SK-N-SH (cell line): ENCODE data around the gene FFAR3. TPM values are rescaled to one million over a fixed set of nuclear protein-coding genes. Genes with fewer than 3 reads are reported as not detected.

ENCODE experiments used
- CTCF ChIA-PET: fragments of 300-600, 350-600 bp; formaldehyde crosslinking; extraction: SDS; loops from one replicate; lab custom pipeline; 2021; lab: Yijun Ruan, JAX
- POLR2A ChIA-PET: fragments of 350-600 bp; sonication (Branson Sonifier 250); formaldehyde crosslinking; extraction: SDS; loops from one replicate; lab custom pipeline; 2020; ENCODE audit warnings: antibody characterized with exemption, inconsistent platforms; lab: Yijun Ruan, JAX
- DNase-seq: peaks from one replicate; pipeline ENCODE4 v3.0.0; 2012
- H2AFZ ChIP-seq: fragments of 200-600 bp; sonication (generic); 2 replicates; pipeline ENCODE4 v1.8.1; 2016; ENCODE audit warnings: antibody characterized with exemption, mild to moderate bottlenecking, low read depth
- H3F3A ChIP-seq: fragments of 200-600 bp; sonication (generic); replicated peaks from 2 replicates; pipeline ENCODE3; 2016; ENCODE audit warnings: antibody characterized with exemption, mild to moderate bottlenecking; ENCODE audit not compliant: insufficient read depth
- H3K27ac ChIP-seq, 2 experiments: fragments of 200-500 bp in 1 of 2; fragments of 200-600 bp in 1 of 2; sonication (Bioruptor generic) in 1 of 2; sonication (generic), shearing (Covaris generic) in 1 of 2; 2 replicates each; pipeline versions ENCODE4 v1.5.1 to v1.6.1; 2014 to 2016; ENCODE audit warnings: low read depth in 2 of 2, inconsistent platforms in 1 of 2, low read length in 1 of 2, mild to moderate bottlenecking in 1 of 2, mixed read lengths in 1 of 2
- H3K27me3 ChIP-seq: fragments of 200-600 bp; sonication (generic), shearing (Covaris generic); 2 replicates; pipeline ENCODE4 v1.6.1; 2016; ENCODE audit warnings: mixed run types; ENCODE audit not compliant: insufficient read depth
- H3K36me3 ChIP-seq, 2 experiments: fragments of 200-500 bp in 1 of 2; fragments of 200-600 bp in 1 of 2; sonication (Bioruptor generic) in 1 of 2; sonication (generic) in 1 of 2; replicated peaks in 1 of 2; 2 replicates each; pipeline versions ENCODE3 to v1.5.1; 2014 to 2016; ENCODE audit warnings: low read length in 1 of 2, mild to moderate bottlenecking in 1 of 2; ENCODE audit not compliant: insufficient read depth in 2 of 2, control insufficient read depth in 1 of 2
- H3K4me1 ChIP-seq, 2 experiments: fragments of 200-500 bp in 1 of 2; fragments of 200-600 bp in 1 of 2; sonication (Bioruptor generic) in 1 of 2; sonication (generic), shearing (Covaris generic) in 1 of 2; 2 replicates each; pipeline versions ENCODE4 v1.5.1 to v1.6.1; 2014 to 2016; ENCODE audit warnings: low read depth in 1 of 2, low read length in 1 of 2, mixed run types in 1 of 2; ENCODE audit not compliant: insufficient read depth in 2 of 2, control insufficient read depth in 1 of 2
- H3K4me2 ChIP-seq: fragments of 200-600 bp; sonication (generic), shearing (Covaris generic); 2 replicates; pipeline ENCODE4 v1.6.1; 2017; ENCODE audit warnings: mixed run types
- H3K4me3 ChIP-seq, 2 experiments: fragments of 200-500 bp in 1 of 2; fragments of 200-600 bp in 1 of 2; sonication (Bioruptor generic) in 1 of 2; sonication (generic), shearing (Covaris generic) in 1 of 2; 2 replicates each; pipeline versions ENCODE4 v1.5.1 to v1.8.1; 2014 to 2016; ENCODE audit warnings: low read depth in 2 of 2, inconsistent platforms in 1 of 2, low read length in 1 of 2, mild to moderate bottlenecking in 1 of 2, mixed read lengths in 1 of 2, moderate library complexity in 1 of 2
- H3K79me2 ChIP-seq: fragments of 200-600 bp; sonication (generic); 2 replicates; pipeline ENCODE4 v1.8.1; 2017; ENCODE audit warnings: mild to moderate bottlenecking; ENCODE audit not compliant: insufficient read depth
- H3K9ac ChIP-seq: fragments of 200-600 bp; sonication (generic); 2 replicates; pipeline ENCODE4 v1.6.1; 2017; ENCODE audit warnings: mixed run types
- H3K9me2 ChIP-seq: fragments of 200-600 bp; sonication (generic); 2 replicates; pipeline ENCODE4 v1.6.1; 2017; ENCODE audit warnings: mixed run types
- H3K9me3 ChIP-seq: fragments of 200-600 bp; sonication (generic); 2 replicates; pipeline ENCODE4 v1.6.1; 2017; ENCODE audit warnings: mixed run types, mild to moderate bottlenecking, moderate library complexity
- H4K20me1 ChIP-seq: fragments of 200-600 bp; sonication (generic); 2 replicates; pipeline ENCODE4 v1.6.1; 2017; ENCODE audit warnings: mild to moderate bottlenecking, mixed run types; ENCODE audit not compliant: insufficient read depth
- CHD2 ChIP-seq: fragments of 150-350 bp; IDR thresholded peaks from 2 replicates; pipeline ENCODE4 v1.6.1; 2018; ENCODE audit warnings: low read length; ENCODE audit not compliant: partially characterized antibody
- ELF1 ChIP-seq: IDR thresholded peaks from 2 replicates; pipeline ENCODE4 v1.4.0; 2012
- EP300 ChIP-seq, 2 experiments: IDR thresholded peaks; 2 replicates each; pipeline versions ENCODE4 v1.4.0 to v1.6.1; 2012; ENCODE audit warnings: borderline replicate concordance in 1 of 2, low read depth in 1 of 2, low read length in 1 of 2
- EZH2phosphoT487 ChIP-seq: fragments of 200-600 bp; sonication (generic); IDR thresholded peaks from 2 replicates; pipeline ENCODE4 v1.6.1; 2017; ENCODE audit warnings: low read depth, mixed run types, mild to moderate bottlenecking, antibody characterized with exemption, moderate library complexity, borderline replicate concordance
- FOSL2 ChIP-seq: IDR thresholded peaks from 2 replicates; pipeline ENCODE4 v1.4.0; 2012; ENCODE audit warnings: low read depth, mild to moderate bottlenecking, moderate library complexity, borderline replicate concordance
- GATA2 ChIP-seq: sonication (generic); formaldehyde crosslinking; IDR thresholded peaks from 2 replicates; pipeline ENCODE4 v1.5.0; 2020; ENCODE audit warnings: mild to moderate bottlenecking, missing genetic modification reagents
- MAX ChIP-seq: IDR thresholded peaks from 2 replicates; pipeline ENCODE4 v1.4.0; 2012; ENCODE audit warnings: low read depth
- MXI1 ChIP-seq: IDR thresholded peaks from 2 replicates; pipeline ENCODE4 v1.6.1; 2012; ENCODE audit warnings: mild to moderate bottlenecking, low read depth, low read length, improper control_type of control experiment
- NRF1 ChIP-seq: IDR thresholded peaks from 2 replicates; pipeline ENCODE4 v1.6.1; 2012; ENCODE audit warnings: low read depth, mild to moderate bottlenecking, low read length
- POLR2AphosphoS5 ChIP-seq: IDR thresholded peaks from 2 replicates; pipeline ENCODE4 v1.6.1; 2012; ENCODE audit warnings: low read depth, low read length
- RFX5 ChIP-seq: IDR thresholded peaks from 2 replicates; pipeline ENCODE4 v1.6.1; 2012; ENCODE audit warnings: mild to moderate bottlenecking, improper control_type of control experiment, low read length
- TCF12 ChIP-seq: IDR thresholded peaks from 2 replicates; pipeline ENCODE4 v1.4.0; 2012
- TEAD4 ChIP-seq: IDR thresholded peaks from 2 replicates; pipeline ENCODE4 v1.4.0; 2012; ENCODE audit warnings: mild to moderate bottlenecking, borderline replicate concordance; ENCODE audit not compliant: insufficient read depth
- WGBS: methylation state at CpG from one replicate; pipeline ENCODE4 v1.1.6; 2017; ENCODE audit warnings: low lambda C conversion rate; 5-methylcytosine and 5-hydroxymethylcytosine counted together
- polyA plus RNA-seq, 3 experiments: library from polyadenylated mRNA; depleted of rRNA; stranded (reverse); fragments of >200 nt; gene quantifications; 2 replicates each; pipeline ENCODE4 v1.2.3, GENCODE V29; 2012
- TF ChIP-seq, protein P1 (sequence below): fragments of 150-350 bp; IDR thresholded peaks from 2 replicates; pipeline ENCODE4 v1.6.1; 2017; ENCODE audit warnings: antibody characterized with exemption, low read length, low read depth, borderline replicate concordance
- TF ChIP-seq, protein P2 (sequence below): IDR thresholded peaks from 2 replicates; pipeline ENCODE4; 2012
- TF ChIP-seq, protein P3 (sequence below): fragments of 150-350 bp; IDR thresholded peaks from 2 replicates; pipeline ENCODE4 v1.6.1; 2016; ENCODE audit warnings: mild to moderate bottlenecking, low read depth, low read length

FFAR3 gene
- polyA plus RNA-seq, 1 of the 3 experiments (the other 2 are of a cell fraction), result not detected

GRCh38 chr19:35330475-35330874 is 27.8 kb upstream of the FFAR3 start:
- POLR2A ChIA-PET, result no interaction called here
- WGBS, result 6% methylated on average over 7 of the region's 7 CpGs
- no peak overlapping the region for H3K27ac ChIP-seq
- no peak overlapping the region for H2AFZ ChIP-seq
- H3K9me3 ChIP-seq, result no peaks in the 10 kb centered on the region
- no peaks in the 10 kb centered on the region for H4K20me1 ChIP-seq
- H3K79me2 ChIP-seq, result no peaks in the 10 kb centered on the region
- TF ChIP-seq MAX (no peak), TEAD4 (no peak), CHD2 (no peak), MXI1 (no peak), ELF1 (no peak), TCF12 (no peak)
- TF ChIP-seq, protein P1, sequence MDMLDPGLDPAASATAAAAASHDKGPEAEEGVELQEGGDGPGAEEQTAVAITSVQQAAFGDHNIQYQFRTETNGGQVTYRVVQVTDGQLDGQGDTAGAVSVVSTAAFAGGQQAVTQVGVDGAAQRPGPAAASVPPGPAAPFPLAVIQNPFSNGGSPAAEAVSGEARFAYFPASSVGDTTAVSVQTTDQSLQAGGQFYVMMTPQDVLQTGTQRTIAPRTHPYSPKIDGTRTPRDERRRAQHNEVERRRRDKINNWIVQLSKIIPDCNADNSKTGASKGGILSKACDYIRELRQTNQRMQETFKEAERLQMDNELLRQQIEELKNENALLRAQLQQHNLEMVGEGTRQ, result no peak
- TF ChIP-seq, protein P2, sequence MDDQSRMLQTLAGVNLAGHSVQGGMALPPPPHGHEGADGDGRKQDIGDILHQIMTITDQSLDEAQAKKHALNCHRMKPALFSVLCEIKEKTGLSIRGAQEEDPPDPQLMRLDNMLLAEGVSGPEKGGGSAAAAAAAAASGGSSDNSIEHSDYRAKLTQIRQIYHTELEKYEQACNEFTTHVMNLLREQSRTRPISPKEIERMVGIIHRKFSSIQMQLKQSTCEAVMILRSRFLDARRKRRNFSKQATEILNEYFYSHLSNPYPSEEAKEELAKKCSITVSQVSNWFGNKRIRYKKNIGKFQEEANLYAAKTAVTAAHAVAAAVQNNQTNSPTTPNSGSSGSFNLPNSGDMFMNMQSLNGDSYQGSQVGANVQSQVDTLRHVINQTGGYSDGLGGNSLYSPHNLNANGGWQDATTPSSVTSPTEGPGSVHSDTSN, result no peak
- no peaks in the 10 kb centered on the region for H3K4me1 ChIP-seq
- no peaks in the 10 kb centered on the region for H3K36me3 ChIP-seq
- no peaks in the 10 kb centered on the region for H3K9me2 ChIP-seq
- CTCF ChIA-PET, result interaction anchor here (1.8 kb wide), 1 partner anchor 14 kb away, joined by 4 read pairs; no protein-coding TSS in a partner anchor
- no peak for DNase-seq
- H3K27me3 ChIP-seq, result peaks cover 84% of the 10 kb centered on the region
- H3K9ac ChIP-seq, result no peak overlapping the region
- no peak overlapping the region for H3K4me3 ChIP-seq
- H3F3A ChIP-seq, result no peaks in the 10 kb centered on the region
- H3K4me2 ChIP-seq, result no peak overlapping the region

DNA sequence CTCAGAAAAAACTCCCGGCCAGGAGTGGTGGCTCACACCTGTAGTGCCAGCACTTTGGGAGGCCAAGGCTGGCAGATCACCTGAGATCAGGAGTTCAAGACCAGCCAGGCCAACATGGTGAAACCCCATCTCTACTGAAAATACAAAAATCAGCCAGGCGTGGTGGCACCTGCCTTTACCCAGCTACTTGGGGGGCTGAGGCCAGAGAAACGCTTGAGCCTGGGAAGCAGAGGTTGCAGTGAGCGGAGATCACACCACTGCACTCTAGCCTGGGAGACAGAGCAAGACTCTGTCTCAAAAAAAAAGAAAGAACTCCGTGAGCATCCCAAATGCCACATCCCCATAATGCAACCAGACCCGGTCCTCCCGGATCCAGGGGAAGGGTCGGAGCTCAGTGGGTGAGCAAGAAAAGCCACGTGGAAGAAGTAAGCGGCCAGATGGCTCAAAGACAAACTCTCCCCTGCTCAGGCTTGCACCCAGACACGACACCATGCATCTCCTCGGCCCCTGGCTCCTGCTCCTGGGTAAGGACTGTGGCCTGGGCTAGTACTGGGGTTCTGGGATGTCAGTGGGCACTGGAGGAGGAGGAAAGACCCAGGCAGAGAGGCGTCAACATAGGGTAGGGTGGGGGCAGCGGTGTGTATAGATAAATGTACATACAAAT is 26.6 kb upstream of the FFAR3 start:
- ChIA-PET POLR2A (no interaction called here), CTCF (interaction anchor here (3.3 kb wide), 1 partner anchor 21 kb away, joined by 20 read pairs; no protein-coding TSS in a partner anchor)
- H3K9ac ChIP-seq, result no peak overlapping the region
- TF ChIP-seq EZH2phosphoT487, result no peak
- no peaks in the 10 kb centered on the region for H3K79me2 ChIP-seq
- no peak for DNase-seq
- no peak overlapping the region for H2AFZ ChIP-seq
- no peaks in the 10 kb centered on the region for H3K4me1 ChIP-seq
- H3K9me2 ChIP-seq, result no peaks in the 10 kb centered on the region
- H3K36me3 ChIP-seq, result no peaks in the 10 kb centered on the region
- no peak overlapping the region for H3K4me3 ChIP-seq
- no peaks in the 10 kb centered on the region for H3F3A ChIP-seq
- H3K27me3 ChIP-seq, result peaks cover 91% of the 10 kb centered on the region
- H3K4me2 ChIP-seq, result no peak overlapping the region
- H4K20me1 ChIP-seq, result no peaks in the 10 kb centered on the region
- H3K27ac ChIP-seq, result no peak overlapping the region
- 5% methylated on average over 14 of the region's 14 CpGs for WGBS
- H3K9me3 ChIP-seq, result no peaks in the 10 kb centered on the region

GRCh38 chr19:35332817-35333216 is 25.4 kb upstream of the FFAR3 start:
- no peaks in the 10 kb centered on the region for H3K79me2 ChIP-seq
- POLR2A ChIA-PET, result no interaction called here
- no peaks in the 10 kb centered on the region for H3F3A ChIP-seq
- 16% methylated on average over 11 of the region's 12 CpGs for WGBS
- no peak overlapping the region for H3K9ac ChIP-seq
- H3K4me3 ChIP-seq, result no peak overlapping the region
- CTCF ChIA-PET, result interaction anchor here (1.7 to 3.3 kb wide), 2 partner anchors 20 to 162 kb away, joined by 4 to 20 read pairs; no protein-coding TSS in a partner anchor
- DNase-seq, result no peak
- no peaks in the 10 kb centered on the region for H3K9me3 ChIP-seq
- H3K27ac ChIP-seq, result no peak overlapping the region
- H4K20me1 ChIP-seq, result no peaks in the 10 kb centered on the region
- no peak overlapping the region for H2AFZ ChIP-seq
- H3K4me1 ChIP-seq, result no peaks in the 10 kb centered on the region
- no peaks in the 10 kb centered on the region for H3K36me3 ChIP-seq
- H3K27me3 ChIP-seq, result peaks cover 91% of the 10 kb centered on the region
- no peak overlapping the region for H3K4me2 ChIP-seq
- no peaks in the 10 kb centered on the region for H3K9me2 ChIP-seq
- TF ChIP-seq FOSL2 (no peak), ELF1 (no peak), GATA2 (no peak), NRF1 (no peak), MXI1 (no peak), MAX (no peak), EZH2phosphoT487 (no peak), RFX5 (no peak), POLR2AphosphoS5 (no peak), EP300 (IDR thresholded peaks at IDR 0.05; ENCODE audit: borderline replicate concordance in 1 of 2, low read depth in 1 of 2, low read length in 1 of 2) (no peak)
- TF ChIP-seq, protein P2, result no peak
- TF ChIP-seq, protein P3, sequence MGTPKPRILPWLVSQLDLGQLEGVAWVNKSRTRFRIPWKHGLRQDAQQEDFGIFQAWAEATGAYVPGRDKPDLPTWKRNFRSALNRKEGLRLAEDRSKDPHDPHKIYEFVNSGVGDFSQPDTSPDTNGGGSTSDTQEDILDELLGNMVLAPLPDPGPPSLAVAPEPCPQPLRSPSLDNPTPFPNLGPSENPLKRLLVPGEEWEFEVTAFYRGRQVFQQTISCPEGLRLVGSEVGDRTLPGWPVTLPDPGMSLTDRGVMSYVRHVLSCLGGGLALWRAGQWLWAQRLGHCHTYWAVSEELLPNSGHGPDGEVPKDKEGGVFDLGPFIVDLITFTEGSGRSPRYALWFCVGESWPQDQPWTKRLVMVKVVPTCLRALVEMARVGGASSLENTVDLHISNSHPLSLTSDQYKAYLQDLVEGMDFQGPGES, result no peak
